ENCODE measurements around the gene NDUFS2.

NDUFS2 gene

DNA sequence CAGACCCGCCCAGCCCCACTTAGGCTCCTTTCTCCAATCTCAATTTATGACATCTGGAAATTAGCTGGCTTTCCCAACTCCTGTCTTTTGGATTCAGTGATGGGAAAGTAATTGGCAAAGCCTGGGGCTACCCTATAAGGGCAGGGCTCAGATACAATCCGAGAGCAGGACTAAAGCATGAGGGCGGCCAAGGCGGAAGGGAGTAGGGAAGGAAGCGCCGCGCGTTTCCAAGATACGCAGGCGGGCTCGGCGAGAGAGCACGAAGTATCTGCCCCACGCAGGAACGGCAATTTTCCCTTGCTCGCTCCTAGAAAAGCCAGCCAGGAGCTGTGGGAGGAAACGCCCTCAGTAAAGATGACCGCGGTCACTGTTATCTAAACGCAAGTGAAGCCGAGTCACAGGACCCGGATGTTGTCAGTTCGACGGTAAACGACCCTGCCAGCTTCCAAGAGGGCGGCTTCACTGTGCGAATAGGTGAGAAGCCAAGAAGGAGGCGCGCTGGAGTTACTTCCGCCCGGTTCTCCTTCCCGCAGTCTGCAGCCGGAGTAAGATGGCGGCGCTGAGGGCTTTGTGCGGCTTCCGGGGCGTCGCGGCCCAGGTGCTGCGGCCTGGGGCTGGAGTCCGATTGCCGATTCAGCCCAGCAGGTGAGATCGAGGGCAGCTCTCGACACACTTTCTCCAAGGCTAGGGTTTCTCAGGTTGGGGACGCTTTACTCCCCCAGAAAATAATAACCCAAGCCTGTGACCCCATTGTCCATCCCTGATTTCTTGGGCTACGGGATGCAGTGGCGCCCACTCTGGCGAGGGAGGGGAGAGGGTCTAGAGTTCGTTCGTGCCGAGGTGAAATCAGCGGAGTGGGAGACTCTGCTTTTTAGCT is at the start of gene NDUFS2:
NDUFS2 (plus strand) TSS at position 532 of the 877 bp plus-strand sequence; CDS start at position 551, 19 bp downstream.
- DNase-seq = peak; percentile 98

DNA sequence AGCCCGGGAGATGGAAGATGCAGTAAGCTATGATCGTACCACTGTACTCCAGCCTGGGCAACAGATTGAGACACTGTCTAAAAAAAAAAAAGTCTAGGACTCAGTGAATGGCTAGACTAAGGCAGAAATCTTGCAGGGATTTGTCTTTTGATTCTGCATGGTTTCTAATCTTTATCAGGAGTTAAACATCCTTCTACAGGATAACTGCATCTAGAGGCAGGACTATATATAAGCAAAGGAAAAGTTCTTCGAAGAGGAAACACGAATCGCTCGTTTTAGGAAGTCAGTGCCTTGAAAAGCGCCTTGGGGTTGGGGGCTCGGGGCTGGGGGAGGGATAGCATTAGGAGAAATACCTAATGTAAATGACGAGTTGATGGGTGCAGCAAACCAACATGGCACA is 49.0 kb upstream of the NDUFS2 start:
- DNase-seq = no peak

DNA sequence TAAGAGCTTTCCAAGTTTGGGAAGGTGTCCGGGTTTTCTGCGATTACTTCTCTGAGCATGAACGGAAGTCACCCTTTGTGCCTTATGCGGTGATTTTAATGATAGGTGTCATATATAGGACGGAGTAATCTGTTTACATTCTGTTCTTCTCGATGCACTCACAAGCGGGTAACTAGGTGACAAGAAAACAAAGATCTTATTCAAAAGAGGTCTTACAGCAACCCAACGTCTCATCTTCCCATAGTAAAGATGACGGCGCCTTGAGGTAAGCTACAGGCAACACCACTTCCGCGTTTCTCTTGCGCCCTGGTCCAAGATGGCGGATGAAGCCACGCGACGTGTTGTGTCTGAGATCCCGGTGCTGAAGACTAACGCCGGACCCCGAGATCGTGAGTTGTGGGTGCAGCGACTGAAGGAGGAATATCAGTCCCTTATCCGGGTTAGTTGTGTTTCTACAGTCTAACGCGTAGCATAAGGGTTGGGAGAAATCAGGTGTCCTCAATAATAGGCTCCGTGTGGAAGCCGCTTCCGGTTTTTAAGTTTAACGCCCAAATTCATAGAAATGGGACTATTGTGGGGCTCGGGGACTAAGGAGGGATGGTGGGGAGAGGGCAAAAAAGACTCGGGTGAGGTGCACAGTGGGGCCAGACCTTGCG is 48.4 kb upstream of the NDUFS2 start, which contains the start of gene UFC1:
UFC1 (plus strand) TSS at position 297 of the 656 bp plus-strand sequence; CDS start at position 317, 20 bp downstream.
- DNase-seq = peak; percentile 85

DNA sequence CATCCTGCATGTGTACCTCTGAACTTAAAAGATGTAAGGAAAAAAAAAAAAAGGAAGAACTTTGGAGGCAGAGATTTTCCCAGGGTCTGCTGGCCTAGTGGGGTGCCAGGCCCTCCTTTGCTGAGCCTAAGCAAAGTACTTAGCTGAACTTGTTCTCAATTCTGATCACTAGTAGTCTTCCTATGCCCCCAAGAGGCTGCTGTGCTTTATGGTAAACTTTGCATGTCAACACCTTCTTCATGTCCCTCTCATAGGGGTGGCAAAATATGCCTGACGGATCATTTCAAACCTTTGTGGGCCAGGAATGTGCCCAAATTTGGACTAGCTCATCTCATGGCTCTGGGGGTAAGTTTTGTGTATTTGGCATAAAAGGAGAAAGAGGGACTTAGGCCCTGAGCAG is 44.3 kb upstream of the NDUFS2 start:
- DNase-seq = no peak

DNA sequence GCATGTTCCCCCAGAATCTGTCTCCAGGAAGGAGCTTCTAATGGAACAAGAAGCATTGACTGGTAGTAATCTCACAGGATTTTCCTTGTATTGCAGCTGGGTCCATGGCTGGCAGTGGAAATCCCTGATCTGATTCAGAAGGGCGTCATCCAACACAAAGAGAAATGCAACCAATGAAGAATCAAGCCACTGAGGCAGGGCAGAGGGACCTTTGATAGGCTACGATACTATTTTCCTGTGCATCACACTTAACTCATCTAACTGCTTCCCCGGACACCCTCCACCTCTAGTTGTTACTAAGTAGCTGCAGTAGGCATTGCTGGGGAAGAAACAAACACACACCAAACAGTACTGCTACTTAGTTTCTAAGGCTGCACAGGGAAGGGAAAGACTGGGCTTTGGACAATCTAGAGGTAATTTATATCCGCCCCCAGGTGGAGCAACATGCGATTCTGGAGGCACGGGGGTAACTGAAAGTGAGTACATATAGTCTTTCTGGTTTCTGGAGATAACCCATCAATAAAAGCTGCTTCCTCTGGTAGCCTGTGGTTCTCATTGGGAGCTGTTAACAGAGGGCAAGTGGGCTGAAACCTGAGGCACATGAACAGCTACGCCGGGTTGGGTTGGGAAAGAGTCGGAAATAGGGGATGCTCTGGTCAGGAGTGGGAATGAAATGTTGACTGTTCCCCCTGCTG is 43.7 kb upstream of the NDUFS2 start:
- no peak for DNase-seq

DNA sequence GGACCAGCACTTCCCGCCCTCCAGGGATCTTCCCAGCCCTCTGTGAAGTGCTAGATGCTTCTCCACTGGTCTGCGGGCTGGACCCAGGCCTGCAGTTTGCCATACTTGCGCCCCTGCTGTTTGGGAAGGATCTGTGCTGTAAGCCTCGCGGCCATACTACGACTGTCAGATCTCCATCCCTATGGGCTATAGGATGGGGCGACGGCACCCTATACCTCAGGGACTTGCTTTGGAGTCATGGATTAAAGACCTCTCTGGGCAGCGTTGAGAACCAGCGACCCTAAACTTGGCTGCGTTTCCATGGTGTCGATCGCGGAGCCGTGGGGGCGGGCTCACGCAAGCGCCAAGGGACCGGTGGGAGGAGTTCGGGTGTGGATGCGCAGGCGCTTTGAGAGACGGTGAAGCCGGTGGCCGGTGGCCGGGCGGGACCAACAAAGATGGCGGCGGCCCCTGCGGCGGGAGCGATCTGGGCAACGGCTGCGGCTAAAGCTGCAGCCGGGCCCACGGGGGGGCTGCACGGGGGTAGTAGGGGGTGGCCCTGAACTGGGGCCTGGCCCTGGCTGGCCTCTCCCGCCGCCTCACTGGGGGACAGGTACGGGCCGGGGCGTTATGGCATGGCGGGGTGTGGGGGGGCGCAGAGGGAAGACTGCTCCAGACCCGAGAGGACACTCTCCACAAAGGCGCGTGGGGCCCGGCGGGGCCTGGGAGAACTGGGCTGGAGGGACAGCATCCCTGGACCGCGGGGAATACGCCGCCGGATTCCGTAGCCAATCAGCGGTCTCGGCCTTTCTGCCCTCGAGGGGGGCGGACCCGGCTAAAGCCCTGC is 42.9 kb upstream of the NDUFS2 start, which contains the start of gene USP21:
USP21 (plus strand) TSS at position 414 of the 826 bp plus-strand sequence. CDS start 1,141 bp downstream, outside the sequence.
- DNase-seq = peak; percentile 79

DNA sequence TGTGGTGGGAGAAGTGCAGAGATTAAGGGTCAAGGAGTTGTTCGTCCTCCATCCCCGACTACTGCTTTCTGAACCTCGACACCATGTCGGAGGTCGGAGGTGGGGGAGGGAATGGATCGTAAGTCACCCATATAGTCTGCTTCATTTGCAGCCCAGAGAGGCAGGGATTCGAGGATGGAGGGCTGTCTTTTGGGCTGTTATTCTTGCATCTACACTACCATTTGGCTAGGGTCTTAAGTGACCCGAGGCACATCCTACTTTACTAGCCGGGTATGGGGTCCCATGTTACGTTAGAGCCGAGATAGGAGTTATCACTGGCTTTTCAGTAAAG is 42.3 kb upstream of the NDUFS2 start:
- no peak for DNase-seq

DNA sequence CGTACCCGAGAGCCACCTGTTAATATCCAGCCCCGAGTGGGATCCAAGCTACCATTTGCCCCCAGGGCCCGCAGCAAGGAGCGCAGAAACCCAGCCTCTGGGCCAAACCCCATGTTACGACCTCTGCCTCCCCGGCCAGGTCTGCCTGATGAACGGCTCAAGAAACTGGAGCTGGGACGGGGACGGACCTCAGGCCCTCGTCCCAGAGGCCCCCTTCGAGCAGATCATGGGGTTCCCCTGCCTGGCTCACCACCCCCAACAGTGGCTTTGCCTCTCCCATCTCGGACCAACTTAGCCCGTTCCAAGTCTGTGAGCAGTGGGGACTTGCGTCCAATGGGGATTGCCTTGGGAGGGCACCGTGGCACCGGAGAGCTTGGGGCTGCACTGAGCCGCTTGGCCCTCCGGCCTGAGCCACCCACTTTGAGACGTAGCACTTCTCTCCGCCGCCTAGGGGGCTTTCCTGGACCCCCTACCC is 41.5 kb upstream of the NDUFS2 start:
- DNase-seq = no peak

DNA sequence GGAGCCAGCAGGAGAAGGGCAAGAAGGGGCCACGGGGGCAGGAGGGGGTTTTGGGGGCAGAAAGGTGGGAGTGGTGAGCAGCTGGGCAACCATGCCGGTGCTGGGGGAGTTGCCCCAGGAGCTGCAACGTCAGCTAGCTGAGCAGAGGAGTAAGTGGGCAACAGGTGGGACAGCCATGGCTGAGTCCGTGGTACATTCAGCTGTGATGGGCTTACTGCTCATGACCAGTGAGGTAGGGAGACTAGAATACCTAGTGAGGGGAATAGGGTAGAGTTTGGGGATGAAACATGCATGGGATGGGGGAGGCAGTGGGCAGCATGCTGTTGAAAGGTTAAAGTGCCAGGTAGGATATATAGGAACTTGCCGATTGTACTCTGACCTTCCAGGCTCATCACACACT is 40.5 kb upstream of the NDUFS2 start:
- no peak for DNase-seq

DNA sequence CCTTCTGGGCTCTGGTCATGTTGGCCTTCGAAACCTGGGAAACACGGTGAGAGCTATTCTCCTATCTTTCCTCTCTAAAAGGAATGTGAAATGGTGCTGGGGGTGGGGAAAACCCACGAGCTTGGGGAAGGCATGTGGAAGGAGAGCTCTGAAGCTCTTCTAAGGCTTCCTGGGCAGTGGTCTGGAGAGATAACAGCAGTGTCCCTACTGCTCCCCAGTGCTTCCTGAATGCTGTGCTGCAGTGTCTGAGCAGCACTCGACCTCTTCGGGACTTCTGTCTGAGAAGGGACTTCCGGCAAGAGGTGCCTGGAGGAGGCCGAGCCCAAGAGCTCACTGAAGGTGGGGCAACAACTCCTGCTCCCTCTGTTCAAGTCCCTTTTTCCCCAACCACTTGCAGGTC is 40.1 kb upstream of the NDUFS2 start:
- no peak for DNase-seq

DNA sequence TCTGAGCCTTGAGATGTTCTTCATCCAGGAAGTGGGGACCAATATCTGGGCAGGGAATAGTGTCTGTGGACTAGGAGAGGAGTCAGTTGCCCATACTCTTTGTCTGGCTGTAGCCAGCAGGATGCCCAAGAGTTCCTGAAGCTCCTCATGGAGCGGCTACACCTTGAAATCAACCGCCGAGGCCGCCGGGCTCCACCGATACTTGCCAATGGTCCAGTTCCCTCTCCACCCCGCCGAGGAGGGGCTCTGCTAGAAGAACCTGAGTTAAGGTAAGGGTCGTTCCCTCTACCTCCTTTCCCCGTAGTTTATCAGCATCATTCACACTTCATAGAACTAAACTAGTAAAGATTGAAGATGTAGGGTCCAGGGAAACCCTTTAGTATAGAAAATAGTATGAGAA is 39.4 kb upstream of the NDUFS2 start:
- no peak for DNase-seq

DNA sequence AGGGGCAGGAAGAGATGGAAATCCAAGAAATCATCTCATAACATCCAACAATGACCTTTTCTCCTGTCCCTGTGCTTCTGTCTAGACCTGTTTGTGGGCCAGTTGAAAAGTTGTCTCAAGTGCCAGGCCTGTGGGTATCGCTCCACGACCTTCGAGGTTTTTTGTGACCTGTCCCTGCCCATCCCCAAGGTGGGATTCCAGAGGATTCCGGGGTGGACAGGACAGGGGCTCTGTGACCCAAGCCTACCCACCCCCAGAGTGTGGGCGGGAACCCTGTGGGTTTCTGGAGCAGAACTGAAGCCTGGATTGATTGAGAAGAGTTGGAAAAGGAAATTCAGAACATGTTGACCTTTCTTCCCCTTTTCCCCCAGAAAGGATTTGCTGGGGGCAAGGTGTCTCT is 38.4 kb upstream of the NDUFS2 start:
- no peak for DNase-seq

DNA sequence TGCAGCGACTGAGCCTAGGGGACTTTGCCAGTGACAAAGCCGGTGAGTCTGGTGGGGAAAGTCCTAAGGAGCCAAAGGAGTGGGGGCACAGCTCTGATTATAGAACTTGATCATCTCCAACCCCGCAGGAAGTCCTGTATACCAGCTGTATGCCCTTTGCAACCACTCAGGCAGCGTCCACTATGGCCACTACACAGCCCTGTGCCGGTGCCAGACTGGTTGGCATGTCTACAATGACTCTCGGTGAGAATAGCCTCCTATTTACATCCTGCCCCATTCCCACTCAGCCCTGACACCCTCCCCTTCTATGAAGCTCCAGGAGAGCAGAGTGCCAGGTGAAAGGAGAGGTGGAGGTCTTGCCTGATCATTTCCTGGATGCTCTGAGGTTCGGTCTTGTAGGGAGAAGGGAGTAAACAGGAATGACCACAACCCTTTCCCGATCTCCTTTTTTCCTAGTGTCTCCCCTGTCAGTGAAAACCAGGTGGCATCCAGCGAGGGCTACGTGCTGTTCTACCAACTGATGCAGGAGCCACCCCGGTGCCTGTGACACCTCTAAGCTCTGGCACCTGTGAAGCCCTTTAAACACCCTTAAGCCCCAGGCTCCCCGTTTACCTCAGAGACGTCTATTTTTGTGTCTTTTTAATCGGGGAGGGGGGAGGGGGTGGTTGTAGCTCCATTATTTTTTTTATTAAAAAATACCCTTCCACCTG is 37.1 kb upstream of the NDUFS2 start:
- DNase-seq = no peak

DNA sequence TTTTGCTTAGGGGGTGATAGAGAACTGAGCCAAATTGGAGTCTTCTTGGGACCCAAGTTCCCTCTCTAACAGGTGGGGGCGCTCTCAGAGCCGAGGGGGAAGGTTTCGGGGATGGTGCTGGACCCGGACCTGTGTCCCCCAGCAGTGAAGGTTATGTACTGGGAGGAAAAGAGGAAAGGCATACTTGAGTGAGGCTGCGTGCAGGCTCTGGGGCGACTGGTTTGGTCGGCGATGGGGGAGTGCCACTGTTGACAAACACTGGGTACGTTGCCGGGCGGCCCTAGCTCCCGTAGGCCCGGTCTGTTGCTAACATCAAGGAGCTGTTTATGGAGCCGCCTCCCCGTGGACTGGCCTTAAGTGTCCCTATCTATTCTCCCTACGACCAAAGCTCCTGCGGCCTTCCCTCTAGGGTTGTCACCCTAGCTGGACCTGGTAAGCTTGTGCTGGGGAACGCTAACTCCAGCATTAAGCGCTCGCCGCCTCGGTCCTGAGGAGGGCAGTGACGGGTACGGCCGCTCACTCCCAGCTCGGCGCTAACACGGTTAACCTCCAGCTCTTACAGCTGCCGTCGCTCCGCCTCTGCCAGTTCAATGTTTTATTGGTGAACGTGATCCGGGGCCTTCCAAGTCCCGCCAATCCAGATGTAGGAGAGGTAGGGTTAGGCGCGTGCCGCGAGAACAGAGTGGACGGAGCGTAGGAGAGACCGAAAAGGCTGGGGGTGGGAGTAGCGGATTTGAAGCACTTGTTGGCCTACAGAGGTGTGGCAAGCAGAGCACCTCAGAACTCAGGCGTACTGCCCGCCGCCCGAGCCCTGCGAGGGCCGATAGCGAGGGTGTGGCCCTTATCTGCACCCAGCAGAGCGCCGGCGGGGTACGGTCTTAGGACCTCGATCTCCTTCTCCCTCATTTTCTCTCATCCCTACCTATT is 36.2 kb upstream of the NDUFS2 start, which contains the start of gene PPOX:
PPOX (plus strand) TSS at position 685 of the 927 bp plus-strand sequence. CDS start 422 bp downstream, outside the sequence.
- DNase-seq = peak; percentile 96

DNA sequence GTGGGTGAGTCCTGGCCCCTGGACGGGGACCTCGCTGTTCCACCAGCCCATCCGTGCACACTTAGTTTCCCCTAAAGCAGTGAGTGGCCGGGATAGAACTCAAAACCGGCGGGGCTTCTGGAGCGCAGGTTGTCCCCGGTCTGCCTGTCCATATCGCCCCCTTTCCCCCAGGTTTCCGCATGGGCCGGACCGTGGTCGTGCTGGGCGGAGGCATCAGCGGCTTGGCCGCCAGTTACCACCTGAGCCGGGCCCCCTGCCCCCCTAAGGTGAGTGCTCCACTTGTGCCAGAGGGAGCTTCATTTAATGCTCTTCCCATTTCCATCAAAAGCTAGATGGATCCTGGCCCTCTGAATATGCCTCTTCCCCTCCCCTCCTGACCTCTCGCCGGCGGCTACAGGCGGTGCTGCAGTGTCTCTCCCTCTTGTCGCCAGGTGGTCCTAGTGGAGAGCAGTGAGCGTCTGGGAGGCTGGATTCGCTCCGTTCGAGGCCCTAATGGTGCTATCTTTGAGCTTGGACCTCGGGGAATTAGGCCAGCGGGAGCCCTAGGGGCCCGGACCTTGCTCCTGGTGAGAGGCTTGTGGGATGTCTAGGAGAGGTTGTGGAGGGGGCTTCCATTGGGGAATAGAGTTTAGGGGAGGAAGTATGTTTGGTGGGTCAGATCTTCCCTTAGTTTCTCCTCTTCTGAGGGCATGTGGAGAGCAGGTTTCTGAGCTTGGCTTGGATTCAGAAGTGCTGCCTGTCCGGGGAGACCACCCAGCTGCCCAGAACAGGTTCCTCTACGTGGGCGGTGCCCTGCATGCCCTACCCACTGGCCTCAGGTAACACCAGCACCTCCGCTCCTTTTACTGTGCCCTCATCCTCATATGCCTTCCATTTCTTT is 35.3 kb upstream of the NDUFS2 start:
- no peak for DNase-seq

DNA sequence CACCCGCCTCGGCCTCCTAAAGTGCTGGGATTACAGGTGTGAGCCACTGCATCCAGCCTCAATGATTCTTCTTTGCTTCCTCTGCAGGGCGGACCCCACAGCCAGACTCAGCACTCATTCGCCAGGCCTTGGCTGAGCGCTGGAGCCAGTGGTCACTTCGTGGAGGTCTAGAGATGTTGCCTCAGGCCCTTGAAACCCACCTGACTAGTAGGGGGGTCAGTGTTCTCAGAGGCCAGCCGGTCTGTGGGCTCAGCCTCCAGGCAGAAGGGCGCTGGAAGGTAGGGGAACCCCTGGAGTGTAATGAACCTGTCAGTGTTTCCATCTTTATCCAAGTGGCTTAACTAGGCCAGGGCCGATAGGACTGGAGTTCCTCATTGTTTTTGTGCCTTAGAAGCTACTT is 33.3 kb upstream of the NDUFS2 start:
- no peak for DNase-seq

DNA sequence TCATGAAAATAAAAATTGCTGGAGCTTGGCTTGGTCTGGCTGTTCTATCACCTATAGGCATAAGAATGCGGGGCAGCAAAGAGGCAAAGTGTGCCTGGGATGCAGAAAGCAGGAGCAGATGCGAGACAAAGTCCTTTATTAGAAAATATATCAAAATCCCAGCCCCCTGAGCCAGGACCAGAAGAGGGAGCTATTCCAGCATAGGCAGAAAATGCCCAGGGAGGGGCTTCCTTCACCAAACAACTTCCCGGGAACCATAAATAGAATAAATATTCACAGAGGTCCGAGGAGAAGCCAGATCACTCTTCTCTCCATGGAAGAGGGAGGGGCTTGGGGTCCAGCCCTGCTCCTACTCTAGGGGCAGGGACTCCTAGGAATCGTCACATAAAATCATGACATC is 31.0 kb upstream of the NDUFS2 start:
- no peak for DNase-seq

DNA sequence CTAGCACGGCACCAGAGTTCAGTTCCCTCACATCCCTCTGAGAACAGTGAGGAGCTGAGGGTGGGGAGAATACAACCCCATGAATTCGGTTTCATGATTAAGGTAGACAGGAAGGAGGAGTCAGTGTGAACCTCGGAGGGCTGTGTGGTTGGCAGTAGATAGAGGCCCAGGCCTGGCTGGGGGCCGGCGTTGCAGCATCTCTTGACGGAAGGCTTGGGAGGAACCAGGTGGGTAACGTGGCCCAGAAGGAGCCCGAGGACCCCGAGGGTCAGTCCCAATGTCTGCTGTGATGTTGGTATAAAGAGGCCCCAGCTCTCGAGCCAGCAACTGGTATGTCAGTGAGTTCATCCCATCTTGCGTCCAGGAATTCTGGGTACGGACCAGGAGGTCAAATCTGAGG is 30.5 kb upstream of the NDUFS2 start:
- DNase-seq = no peak

DNA sequence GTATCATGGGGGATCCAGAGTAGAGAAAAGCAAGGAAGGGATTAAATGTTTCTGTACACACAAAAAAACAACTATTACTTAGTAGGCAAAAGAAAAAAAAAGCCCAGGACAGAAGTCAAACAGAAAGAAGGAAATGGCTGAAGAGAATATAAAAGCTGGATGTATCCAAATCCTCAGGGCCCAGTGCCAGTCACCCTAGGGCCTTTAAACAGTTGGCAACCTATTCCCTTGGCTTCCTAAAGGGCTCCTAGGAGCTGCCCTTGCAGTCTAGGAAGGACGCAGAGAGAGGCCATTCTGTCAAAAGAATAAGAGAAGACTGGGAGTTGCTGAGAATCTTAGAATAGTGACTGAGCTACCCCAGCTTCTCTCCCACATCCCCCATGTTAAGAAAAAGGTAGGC is 29.8 kb upstream of the NDUFS2 start:
- no peak for DNase-seq
